NCI-H2196 (cell line): Measurements from ENCODE around the gene NOC2L.
A peak's percentile ranks its signal among the peaks of the same experiment; 100 is the strongest.
"Not testable (repeated sequence)": the region's sequence is repeated elsewhere in the genome, so short reads cannot be mapped to it uniquely, and the experiment has no call there.

Experiments
- DNase-seq: peaks from one replicate; lab custom pipeline; 2025; ENCODE audit not compliant: unreplicated experiment; lab: John Stamatoyannopoulos, UW

NOC2L gene

DNA sequence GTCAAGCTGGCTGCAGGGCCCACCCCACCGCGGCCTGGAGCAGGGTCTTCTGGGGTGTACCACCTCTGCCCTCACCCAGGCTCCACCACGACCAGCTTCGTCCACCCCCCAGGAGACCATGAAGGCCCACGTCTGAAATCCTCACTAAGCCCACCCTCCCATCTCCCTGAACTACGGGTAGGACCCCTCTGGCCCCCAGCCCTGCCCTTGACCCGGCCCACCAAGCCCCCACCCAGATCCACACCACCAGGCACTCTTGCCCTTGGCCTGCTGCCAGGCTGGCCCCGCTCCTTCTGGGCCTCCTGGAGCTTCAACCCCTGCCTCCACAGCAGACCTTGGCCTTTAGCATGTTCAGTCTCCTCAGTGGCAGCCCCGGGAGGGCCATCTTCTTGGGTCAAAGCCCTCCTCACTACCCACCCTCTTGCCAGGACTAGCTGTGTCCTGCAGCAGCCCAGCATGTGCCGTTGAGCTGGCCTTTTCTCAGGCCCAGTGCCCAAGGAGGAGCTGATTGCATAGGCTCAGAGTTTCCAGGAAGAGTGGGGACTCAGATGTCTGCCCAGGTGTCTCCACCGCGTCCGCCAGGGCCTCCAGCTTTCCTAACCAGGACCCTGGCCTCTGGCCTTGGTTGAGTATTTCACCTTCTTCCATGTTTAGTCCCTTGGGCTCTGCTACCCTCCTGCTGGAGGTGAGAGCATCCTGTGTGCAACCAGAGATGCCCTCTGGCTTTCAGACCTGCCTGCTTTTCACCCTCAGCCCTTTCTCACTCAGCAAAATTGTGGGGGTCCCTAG is 53.1 kb downstream of the NOC2L start:
- no peak for DNase-seq

DNA sequence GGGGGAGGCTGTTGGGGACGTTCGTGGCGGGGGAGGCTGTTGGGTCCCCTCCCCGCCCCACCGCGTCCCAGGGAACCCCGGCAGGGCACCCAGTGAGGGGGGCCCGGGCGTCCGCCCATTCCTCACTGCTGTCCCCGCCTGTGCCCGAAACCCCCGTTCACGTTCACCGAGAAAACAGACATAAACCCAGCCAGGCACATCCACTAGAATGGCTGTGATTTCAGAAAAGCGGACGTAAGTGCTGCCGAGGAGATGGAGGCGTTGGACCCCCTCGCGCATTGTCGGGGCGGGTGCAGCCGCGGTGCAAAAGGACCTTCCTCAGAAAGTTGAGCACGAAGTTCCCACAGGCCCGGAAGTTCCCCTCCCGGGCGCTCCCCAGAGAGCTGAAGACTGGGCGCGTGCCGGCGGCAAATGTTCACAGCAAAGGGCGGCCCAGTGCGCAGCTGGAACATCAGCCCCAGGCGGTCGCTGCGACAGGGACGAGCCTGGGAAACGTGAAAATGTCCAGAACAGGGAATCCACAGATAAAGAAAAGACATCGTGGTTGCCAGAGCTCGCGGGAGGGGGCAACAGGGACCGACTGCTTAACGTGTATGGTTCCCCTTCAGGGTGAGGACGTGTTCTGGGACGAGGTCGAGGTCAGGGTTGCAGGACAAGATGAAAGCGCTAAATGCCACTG is 53.8 kb downstream of the NOC2L start:
- DNase-seq, result no peak

DNA sequence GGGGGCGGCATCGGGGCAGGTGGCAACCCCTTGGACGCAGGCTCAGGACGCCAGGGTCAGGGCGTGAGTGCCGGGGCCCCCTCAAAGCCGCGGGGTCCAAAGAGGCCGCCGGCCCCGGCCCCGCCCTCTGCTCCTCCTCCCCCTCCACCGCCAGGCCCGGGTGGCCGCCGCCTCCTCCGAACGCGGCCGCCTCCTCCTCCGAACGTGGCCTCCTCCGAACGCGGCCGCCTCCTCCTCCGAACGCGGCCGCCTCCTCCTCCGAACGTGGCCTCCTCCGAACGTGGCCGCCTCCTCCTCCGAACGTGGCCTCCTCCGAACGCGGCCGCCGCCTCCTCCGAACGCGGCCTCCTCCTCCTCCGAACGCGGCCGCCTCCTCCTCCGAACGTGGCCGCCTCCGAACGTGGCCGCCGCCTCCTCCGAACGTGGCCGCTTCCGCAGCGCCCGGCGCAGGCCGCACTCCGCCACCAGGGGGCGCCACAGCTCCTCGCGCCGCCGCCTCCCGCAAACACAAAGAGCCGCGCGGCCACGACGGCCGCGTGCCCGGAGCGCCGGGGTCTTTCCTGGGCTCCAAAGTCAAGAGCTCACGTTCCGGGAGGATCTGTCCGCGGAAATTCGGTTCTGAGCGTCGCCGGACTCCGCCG is 54.6 kb downstream of the NOC2L start:
- DNase-seq, result peak; percentile 85

DNA sequence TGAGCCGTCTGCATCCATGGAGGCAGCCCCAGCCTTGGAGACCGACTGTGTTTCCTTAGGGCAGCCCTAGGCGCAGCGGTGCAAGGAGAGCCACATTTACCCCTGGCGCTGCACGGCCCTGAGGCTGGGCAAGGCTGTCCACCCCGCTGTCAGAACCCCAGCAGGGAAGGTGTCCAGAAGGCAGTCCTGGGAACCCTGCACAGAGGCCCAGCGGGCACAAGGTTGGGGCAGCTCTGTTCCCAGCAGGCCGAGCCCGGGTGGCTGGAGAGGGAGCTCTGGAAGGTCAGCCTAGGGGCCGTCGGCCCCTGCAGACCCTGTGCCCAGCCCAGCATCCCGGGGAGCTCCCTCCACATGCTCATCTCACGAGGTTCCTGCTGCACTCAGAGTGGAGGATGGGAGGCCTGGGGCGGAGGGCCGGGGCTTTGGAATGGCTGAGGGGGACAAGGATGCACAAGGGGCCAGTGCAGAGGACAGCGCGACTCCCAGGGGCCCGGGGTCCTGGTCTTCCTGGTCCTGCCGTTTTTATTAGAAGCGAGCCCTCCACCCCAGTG is 55.3 kb downstream of the NOC2L start:
- no peak for DNase-seq

DNA sequence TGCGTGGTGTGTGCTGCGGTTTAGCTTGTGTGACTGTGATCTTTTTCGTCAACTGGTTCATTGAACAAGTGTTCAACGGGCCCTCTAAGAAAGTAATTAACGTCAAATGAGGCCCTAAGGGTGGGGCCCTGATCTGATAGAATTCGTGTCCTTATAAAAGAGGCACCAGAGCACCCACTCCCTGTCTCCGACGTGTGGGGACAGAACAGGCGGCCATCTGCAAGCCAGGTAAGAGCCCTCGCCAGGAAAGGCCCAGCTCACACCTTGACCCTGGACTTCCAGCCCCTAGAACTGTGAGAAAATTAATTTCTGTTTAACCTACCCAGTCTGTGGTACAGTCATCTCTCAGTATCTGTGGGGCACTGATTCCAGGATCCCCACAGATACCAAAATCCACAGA is 55.8 kb downstream of the NOC2L start:
- DNase-seq, result no peak

DNA sequence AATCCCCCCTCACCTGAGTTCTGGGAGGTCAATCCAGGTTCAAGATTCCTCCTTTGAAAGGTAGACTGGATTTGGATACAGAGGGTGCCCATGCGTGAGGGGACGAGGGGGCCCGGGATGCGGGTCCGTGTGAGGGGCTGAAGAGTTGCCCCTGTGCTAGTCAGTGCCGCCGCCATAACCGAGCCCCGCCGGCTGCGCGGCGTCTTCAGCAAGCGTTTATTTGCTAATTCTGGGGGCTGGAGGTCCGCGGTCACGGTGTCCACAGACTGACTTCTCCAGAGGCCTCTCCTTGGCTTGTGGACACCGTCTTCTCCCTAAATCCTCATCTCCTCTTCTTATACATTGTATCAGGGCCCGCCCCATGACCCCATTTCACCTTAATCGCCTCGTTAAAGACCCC is 56.3 kb downstream of the NOC2L start:
- DNase-seq, result no peak

DNA sequence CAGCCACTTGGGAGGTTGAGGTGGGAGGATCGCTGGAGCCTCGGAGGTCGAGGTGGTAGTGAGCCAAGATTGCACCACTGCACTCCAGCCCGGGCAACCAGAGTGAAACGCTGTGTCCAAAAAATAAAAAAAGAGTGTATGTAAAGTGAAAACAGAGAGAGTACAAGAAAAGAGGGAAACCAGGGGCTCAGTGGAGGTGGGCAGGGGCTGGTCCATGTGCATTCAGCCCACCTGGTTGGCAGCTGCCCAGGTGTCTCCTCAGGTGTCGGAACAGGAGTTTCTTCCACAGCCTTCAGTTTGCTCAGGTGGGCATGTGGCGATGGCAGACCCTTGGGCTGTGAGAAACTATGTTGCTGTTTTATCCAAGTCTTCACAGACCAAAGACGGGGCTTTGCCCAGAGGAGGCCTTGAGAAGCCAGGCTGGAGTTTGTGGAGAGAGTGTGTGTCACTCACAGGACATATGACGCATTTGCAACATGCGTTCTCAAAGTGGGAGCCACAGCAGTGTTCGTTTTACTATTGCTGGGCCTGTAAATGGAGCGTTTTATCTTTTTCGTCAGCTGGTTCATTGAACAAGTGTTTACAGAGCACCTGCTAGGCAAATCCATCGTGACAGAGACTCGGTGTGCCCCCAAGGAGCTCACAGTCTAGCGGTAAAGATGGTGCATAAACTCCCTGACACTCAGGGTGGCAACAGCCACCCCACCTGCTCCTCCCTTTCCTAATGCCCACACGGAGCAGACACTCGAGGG is 57.8 kb downstream of the NOC2L start:
- DNase-seq, result no peak

DNA sequence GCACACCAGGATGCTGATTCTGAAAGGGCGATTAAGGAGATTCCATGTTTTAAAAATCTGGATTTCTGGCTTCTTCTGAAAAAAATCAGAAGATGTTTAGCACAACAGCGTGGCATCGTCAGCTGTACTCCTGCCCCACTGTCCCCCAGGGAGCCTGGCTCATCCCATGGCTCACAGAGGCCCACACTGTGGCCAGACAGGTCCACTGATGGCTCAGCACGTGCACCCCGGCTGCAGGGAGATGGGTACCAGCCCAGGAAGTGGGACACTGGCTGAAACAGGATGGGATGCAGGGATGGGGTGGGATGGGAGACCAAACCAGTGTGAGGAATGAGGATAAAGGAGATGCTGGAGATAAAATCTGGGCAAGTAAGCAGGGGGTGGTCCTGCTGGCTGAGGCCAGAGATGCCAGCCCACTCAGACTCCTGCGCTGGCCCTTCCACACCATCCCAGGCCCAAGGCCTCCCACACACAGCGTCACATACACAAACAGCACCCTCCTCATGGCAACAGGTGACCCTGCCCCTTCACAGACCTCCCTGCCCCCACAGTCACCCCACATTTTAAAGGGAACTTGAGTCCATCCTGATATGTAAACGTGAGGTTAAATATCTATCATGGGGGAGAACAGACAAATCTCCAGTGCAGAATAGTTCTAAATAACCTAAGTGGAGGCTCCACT is 59.3 kb downstream of the NOC2L start:
- no peak for DNase-seq

DNA sequence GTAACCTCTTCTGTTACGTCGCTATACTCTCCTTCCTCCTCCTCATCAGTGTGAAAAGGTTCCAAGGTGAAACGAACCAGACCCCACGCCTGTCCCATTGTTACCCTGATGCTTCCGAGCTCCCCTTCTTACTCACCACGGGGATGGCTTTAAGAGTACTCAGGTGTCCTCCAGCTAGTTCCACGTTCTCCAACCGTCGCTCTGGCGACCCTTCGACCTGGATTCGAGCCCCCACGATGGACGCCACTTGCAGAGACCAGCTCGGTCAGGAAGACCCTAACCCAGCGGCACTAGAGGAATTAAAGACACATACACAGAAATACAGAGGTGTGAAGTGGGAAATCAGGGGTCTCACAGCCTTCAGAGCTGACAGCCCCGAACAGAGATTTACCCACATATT is 61.1 kb downstream of the NOC2L start:
- DNase-seq, result not testable (repeated sequence)

DNA sequence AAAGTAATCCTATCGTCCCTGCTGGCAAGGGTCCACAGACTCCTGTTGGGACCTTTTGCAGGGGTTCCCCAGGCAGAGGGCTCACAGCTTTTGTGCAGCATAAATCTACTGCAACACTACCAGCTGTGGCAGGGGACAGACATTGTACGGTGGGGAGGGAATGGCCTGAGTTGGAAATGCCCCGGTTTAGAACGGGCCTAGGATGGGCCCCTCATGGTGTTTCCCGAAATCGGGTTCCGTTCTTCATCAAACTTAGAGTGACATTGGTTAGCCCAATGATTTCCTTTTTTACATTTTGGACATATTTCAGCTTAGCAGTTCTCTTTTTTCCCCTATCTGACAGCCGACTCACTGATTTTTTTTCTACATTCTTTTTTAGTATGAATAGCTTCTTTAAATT is 61.8 kb downstream of the NOC2L start:
- DNase-seq, result no peak
